HepG2 (cell line): ENCODE results near the gene C1QL4. TPM values are rescaled to one million over a fixed set of nuclear protein-coding genes. Genes with fewer than 3 reads are reported as not detected.

Source experiments
- AGO2 ChIP-seq: fragments of 200-400 bp; formaldehyde crosslinking; optimal IDR thresholded peaks from 2 replicates; pipeline ENCODE3; 2017; ENCODE audit warnings: mild to moderate bottlenecking, low read depth, low read length, moderate library complexity
- AKAP8 ChIP-seq: sonication (generic); formaldehyde crosslinking; IDR thresholded peaks from 2 replicates; pipeline ENCODE4 v1.5.1; 2020; ENCODE audit warnings: mild to moderate bottlenecking, missing genetic modification reagents
- EEA1 ChIP-seq: sonication (generic); formaldehyde crosslinking; IDR thresholded peaks from 2 replicates; pipeline ENCODE4 v1.5.1; 2020; ENCODE audit warnings: mild to moderate bottlenecking, missing genetic modification reagents, borderline replicate concordance
- ELF3 ChIP-seq: IDR thresholded peaks from 2 replicates; pipeline ENCODE4 v1.6.1; 2016; ENCODE audit warnings: missing genetic modification reagents, missing compliant biosample characterization
- GLI4 ChIP-seq: sonication (generic); formaldehyde crosslinking; IDR thresholded peaks from 2 replicates; pipeline ENCODE4 v1.5.1; 2020; ENCODE audit warnings: missing genetic modification reagents, mild to moderate bottlenecking, moderate library complexity, borderline replicate concordance
- GTF3A ChIP-seq: sonication (generic); formaldehyde crosslinking; conservative IDR thresholded peaks from 2 replicates; pipeline ENCODE4 v1.4.0; 2020; ENCODE audit warnings: mild to moderate bottlenecking, missing genetic modification reagents
- HNF4G ChIP-seq, 2 experiments: sonication (generic) in 1 of 2; formaldehyde crosslinking in 1 of 2; IDR thresholded peaks; 2 replicates each; pipeline versions ENCODE4 v1.4.0 to v1.6.1; 2011 to 2020; ENCODE audit warnings: borderline replicate concordance in 2 of 2, low read depth in 2 of 2, mild to moderate bottlenecking in 2 of 2, low read length in 1 of 2, missing genetic modification reagents in 1 of 2, moderate library complexity in 1 of 2
- HNRNPK ChIP-seq: fragments of 200-400 bp; formaldehyde crosslinking; IDR thresholded peaks from 2 replicates; pipeline ENCODE4 v1.6.1; 2018; ENCODE audit warnings: low read length, low read depth, moderate library complexity, mild to moderate bottlenecking; ENCODE audit not compliant: poor library complexity, severe bottlenecking
- IKZF4 ChIP-seq: sonication (generic); formaldehyde crosslinking; IDR thresholded peaks from 2 replicates; pipeline ENCODE4 v1.5.1; 2020; ENCODE audit warnings: borderline replicate concordance, mild to moderate bottlenecking, low read depth, missing genetic modification reagents; ENCODE audit errors: not compliant biosample characterization
- NFRKB ChIP-seq: fragments of 450-650 bp; IDR thresholded peaks from 2 replicates; pipeline ENCODE4 v1.6.1; 2017
- REXO4 ChIP-seq: sonication (generic); formaldehyde crosslinking; IDR thresholded peaks from 2 replicates; pipeline ENCODE4 v1.8.0; 2022; ENCODE audit warnings: missing genetic modification reagents, mild to moderate bottlenecking, borderline replicate concordance
- SMAD3 ChIP-seq: sonication (generic); formaldehyde crosslinking; IDR thresholded peaks from 2 replicates; pipeline ENCODE4 v1.4.0; 2020; ENCODE audit warnings: missing genetic modification reagents
- SMC3 ChIP-seq: IDR thresholded peaks from 2 replicates; pipeline ENCODE4 v1.6.1; 2011; ENCODE audit warnings: low read length, improper control_type of control experiment
- SNRNP70 ChIP-seq: fragments of 200-400 bp; formaldehyde crosslinking; IDR thresholded peaks from 2 replicates; pipeline ENCODE4 v1.6.1; 2017; ENCODE audit warnings: mild to moderate bottlenecking, low read depth, low read length, moderate library complexity
- SP140L ChIP-seq: sonication (generic); formaldehyde crosslinking; IDR thresholded peaks from 2 replicates; pipeline ENCODE4 v1.4.0; 2020; ENCODE audit warnings: missing genetic modification reagents, borderline replicate concordance
- SPEN ChIP-seq: sonication (generic); formaldehyde crosslinking; IDR thresholded peaks from 2 replicates; pipeline ENCODE4 v1.5.1; 2020; ENCODE audit warnings: low read depth, mild to moderate bottlenecking, missing genetic modification reagents
- WIZ ChIP-seq: sonication (generic); formaldehyde crosslinking; IDR thresholded peaks from 2 replicates; pipeline ENCODE4 v1.5.1; 2020; ENCODE audit warnings: mild to moderate bottlenecking, missing genetic modification reagents
- ZNF337 ChIP-seq: sonication (generic); formaldehyde crosslinking; IDR thresholded peaks from 2 replicates; pipeline ENCODE4 v1.5.1; 2020; ENCODE audit warnings: missing genetic modification reagents, low read depth, mild to moderate bottlenecking, borderline replicate concordance
- ZNF510 ChIP-seq: sonication (generic); formaldehyde crosslinking; IDR thresholded peaks from 2 replicates; pipeline ENCODE4 v1.4.0; 2020; ENCODE audit warnings: low read depth, mild to moderate bottlenecking, missing genetic modification reagents
- ZNF556 ChIP-seq: sonication (generic); formaldehyde crosslinking; IDR thresholded peaks from 2 replicates; pipeline ENCODE4 v1.4.0; 2020; ENCODE audit warnings: mild to moderate bottlenecking, missing genetic modification reagents, borderline replicate concordance
- ZNF678 ChIP-seq: sonication (generic); formaldehyde crosslinking; IDR thresholded peaks from 2 replicates; pipeline ENCODE4 v1.4.0; 2020; ENCODE audit warnings: mild to moderate bottlenecking, missing genetic modification reagents
- ZNF724P ChIP-seq: sonication (generic); formaldehyde crosslinking; IDR thresholded peaks from 2 replicates; pipeline ENCODE4 v1.8.0; 2022; ENCODE audit warnings: missing genetic modification reagents, borderline replicate concordance
- polyA plus RNA-seq, 8 experiments: library from polyadenylated mRNA; depleted of rRNA in 3 of 8; stranded (reverse) in 7 of 8; unstranded in 1 of 8; fragments of >200 nt; fragmentation: Illumina TruSeq in 4 of 8; extraction: Trizol in 4 of 8; gene quantifications; 2 replicates each; pipeline versions ENCODE4 v1.2.1 to v1.2.3, GENCODE V29; 2011 to 2016; ENCODE audit warnings: low read depth in 4 of 8, missing spikeins in 1 of 8, mixed read lengths in 1 of 8; ENCODE audit not compliant: insufficient read depth in 1 of 8
- total RNA-seq, 5 experiments: library from RNA; depleted of rRNA; stranded (reverse); fragments of >200 nt; fragmentation: Illumina TruSeq; extraction: Trizol; gene quantifications; 2 replicates each; pipeline ENCODE4 v1.2.3, GENCODE V29; 2016; ENCODE audit warnings: low read depth in 1 of 5
- TF ChIP-seq, protein P1 (sequence below): sonication (generic); formaldehyde crosslinking; IDR thresholded peaks from 2 replicates; pipeline ENCODE4 v1.8.0; 2022; ENCODE audit warnings: missing genetic modification reagents, low read depth, mild to moderate bottlenecking, borderline replicate concordance
- TF ChIP-seq, protein P2 (sequence below): sonication (generic); formaldehyde crosslinking; IDR thresholded peaks from 2 replicates; pipeline ENCODE4 v1.4.0; 2020; ENCODE audit warnings: low read depth, mild to moderate bottlenecking, missing genetic modification reagents
- TF ChIP-seq, protein P3 (sequence below): sonication (generic); formaldehyde crosslinking; conservative IDR thresholded peaks from 2 replicates; pipeline ENCODE4 v1.8.0; 2022; ENCODE audit warnings: mild to moderate bottlenecking, moderate library complexity, missing genetic modification reagents
- TF ChIP-seq, protein P4 (sequence below): sonication (generic); formaldehyde crosslinking; IDR thresholded peaks from 2 replicates; pipeline ENCODE4 v1.5.0; 2020; ENCODE audit warnings: missing genetic modification reagents

C1QL4 gene
- total and polyA plus RNA-seq, 2 of the 13 experiments (the other 11 are each of a cell fraction or from before 2014, with no cell fraction given), result 0.03 TPM; not detected in 1

DNA sequence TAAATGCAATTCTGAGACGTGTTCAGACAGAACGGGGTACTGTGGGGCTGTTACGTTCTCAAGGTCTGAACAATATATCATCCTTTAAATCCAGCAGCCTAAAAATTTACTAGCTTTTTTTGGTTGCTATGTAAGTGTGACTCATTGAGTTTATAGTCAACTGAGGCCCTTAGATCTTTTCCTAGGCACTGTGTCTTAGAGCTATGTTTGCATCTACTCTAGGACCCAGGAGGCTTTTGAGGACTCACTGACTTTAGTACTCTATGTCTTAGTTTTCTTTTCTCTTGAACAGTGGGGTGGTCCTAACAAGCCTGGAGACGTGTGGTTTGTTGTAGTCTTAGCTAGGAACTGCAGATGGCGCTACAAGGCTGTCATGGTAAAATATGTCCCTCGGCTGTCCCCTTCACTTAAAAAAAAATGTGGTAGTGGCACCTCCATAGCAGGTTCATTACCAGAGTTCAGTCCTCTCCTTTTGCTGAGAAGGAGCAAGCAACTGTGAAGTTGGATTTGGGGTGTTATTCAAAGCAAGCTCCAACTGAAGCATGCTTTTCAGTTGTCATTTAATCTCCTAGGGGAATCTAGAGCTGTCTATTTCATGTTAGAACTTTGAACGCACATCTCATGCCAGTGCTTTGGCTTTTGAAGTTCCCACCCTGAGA is 21.6 kb upstream of the C1QL4 start (continued):
- TF ChIP-seq, protein P1, sequence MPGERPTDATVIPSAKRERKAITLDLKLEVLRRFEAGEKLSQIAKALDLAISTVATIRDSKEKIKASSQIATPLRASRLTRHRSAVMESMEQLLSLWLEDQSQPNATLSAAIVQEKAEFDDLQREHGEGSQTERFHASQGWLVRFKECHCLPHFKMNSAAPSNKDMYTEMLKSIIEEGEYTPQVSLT (CRISPR knock-in tag), result no peak
- TF ChIP-seq ZNF678 (no peak), SMC3 (peak; percentile 97), ZNF337 (CRISPR knock-in tag) (no peak), SNRNP70 (no peak), ZNF724P (no peak), SMAD3 (CRISPR knock-in tag) (no peak), ELF3 (0 out of 2 replicates have a peak, but pooled peaks have one; percentile 10), AKAP8 (no peak), SPEN (CRISPR knock-in tag) (no peak; the same call in 1 of the 2 replicates), AGO2 (no peak), SP140L (CRISPR knock-in tag) (no peak), IKZF4 (CRISPR knock-in tag) (no peak), GTF3A (no peak), ZNF556 (CRISPR knock-in tag) (no peak), HNRNPK (no peak), ZNF510 (CRISPR knock-in tag) (no peak), EEA1 (CRISPR knock-in tag) (no peak), HNF4G (IDR thresholded peaks at IDR 0.05; ENCODE audit: borderline replicate concordance, low read depth, low read length) (no peak), HNF4G (CRISPR knock-in tag; IDR thresholded peaks at IDR 0.05; ENCODE audit: borderline replicate concordance, low read depth) (no peak), GLI4 (CRISPR knock-in tag) (no peak), NFRKB (no peak), WIZ (CRISPR knock-in tag) (no peak), REXO4 (CRISPR knock-in tag) (no peak)
- TF ChIP-seq, protein P2, sequence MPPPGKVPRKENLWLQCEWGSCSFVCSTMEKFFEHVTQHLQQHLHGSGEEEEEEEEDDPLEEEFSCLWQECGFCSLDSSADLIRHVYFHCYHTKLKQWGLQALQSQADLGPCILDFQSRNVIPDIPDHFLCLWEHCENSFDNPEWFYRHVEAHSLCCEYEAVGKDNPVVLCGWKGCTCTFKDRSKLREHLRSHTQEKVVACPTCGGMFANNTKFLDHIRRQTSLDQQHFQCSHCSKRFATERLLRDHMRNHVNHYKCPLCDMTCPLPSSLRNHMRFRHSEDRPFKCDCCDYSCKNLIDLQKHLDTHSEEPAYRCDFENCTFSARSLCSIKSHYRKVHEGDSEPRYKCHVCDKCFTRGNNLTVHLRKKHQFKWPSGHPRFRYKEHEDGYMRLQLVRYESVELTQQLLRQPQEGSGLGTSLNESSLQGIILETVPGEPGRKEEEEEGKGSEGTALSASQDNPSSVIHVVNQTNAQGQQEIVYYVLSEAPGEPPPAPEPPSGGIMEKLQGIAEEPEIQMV, result no peak
- TF ChIP-seq, protein P3, sequence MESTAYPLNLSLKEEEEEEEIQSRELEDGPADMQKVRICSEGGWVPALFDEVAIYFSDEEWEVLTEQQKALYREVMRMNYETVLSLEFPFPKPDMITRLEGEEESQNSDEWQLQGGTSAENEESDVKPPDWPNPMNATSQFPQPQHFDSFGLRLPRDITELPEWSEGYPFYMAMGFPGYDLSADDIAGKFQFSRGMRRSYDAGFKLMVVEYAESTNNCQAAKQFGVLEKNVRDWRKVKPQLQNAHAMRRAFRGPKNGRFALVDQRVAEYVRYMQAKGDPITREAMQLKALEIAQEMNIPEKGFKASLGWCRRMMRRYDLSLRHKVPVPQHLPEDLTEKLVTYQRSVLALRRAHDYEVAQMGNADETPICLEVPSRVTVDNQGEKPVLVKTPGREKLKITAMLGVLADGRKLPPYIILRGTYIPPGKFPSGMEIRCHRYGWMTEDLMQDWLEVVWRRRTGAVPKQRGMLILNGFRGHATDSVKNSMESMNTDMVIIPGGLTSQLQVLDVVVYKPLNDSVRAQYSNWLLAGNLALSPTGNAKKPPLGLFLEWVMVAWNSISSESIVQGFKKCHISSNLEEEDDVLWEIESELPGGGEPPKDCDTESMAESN, result 0 out of 2 replicates have a peak, but pooled peaks have one; percentile 56
- TF ChIP-seq, protein P4, sequence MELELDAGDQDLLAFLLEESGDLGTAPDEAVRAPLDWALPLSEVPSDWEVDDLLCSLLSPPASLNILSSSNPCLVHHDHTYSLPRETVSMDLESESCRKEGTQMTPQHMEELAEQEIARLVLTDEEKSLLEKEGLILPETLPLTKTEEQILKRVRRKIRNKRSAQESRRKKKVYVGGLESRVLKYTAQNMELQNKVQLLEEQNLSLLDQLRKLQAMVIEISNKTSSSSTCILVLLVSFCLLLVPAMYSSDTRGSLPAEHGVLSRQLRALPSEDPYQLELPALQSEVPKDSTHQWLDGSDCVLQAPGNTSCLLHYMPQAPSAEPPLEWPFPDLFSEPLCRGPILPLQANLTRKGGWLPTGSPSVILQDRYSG (CRISPR knock-in tag), result no peak
